ENCODE data around the gene GNAI2.

- TF ChIP-seq EZH2phosphoT487 (IDR thresholded peaks at IDR 0.05; ENCODE audit: borderline replicate concordance, low read length) (no peak), CTCF (IDR thresholded peaks at IDR 0.05; ENCODE audit: low read depth, low read length, poor library complexity, severe bottlenecking) (no peak)
Measured at GRCh38 chr3:50273689-50274065, 37.7 kb downstream of the GNAI2 start.
